Tibial nerve (tissue), 4 donors: ENCODE measurements around the gene HAL. TPM values are rescaled to one million over a fixed set of nuclear protein-coding genes. Genes with fewer than 3 reads are reported as not detected.

Experiments
- DNase-seq, 2 donors: peaks; one replicate each; pipeline ENCODE4 v3.0.0-alpha.2; 2019; ENCODE audit warnings: low spot score in 2 of 2
- H3K27ac ChIP-seq, 4 donors: fragments of 200-600 bp; sonication (generic) in 3 of 4; one replicate each; pipeline ENCODE4 v1.5.1; 2017 to 2019; ENCODE audit warnings: mild to moderate bottlenecking in 1 of 4
- H3K27me3 ChIP-seq, 2 donors: fragments of 200-600 bp; sonication (generic) in 1 of 2; one replicate each; pipeline versions ENCODE4 v1.5.1 to v1.6.0; 2017 to 2019
- H3K36me3 ChIP-seq, 3 donors: fragments of 200-600 bp; sonication (generic); one replicate each; pipeline ENCODE4 v1.5.1; 2018 to 2019
- H3K4me1 ChIP-seq, 4 donors: fragments of 200-600 bp; sonication (generic) in 3 of 4; one replicate each; pipeline ENCODE4 v1.5.1; 2017 to 2019
- H3K4me3 ChIP-seq, 4 donors: fragments of 200-600 bp; sonication (generic) in 3 of 4; one replicate each; pipeline ENCODE4 v1.5.1; 2017 to 2019; ENCODE audit warnings: mild to moderate bottlenecking in 1 of 4, moderate library complexity in 1 of 4
- H3K9me3 ChIP-seq, 4 donors: fragments of 200-600 bp; sonication (generic) in 3 of 4; one replicate each; pipeline ENCODE4 v1.5.1; 2017 to 2019
- EP300 ChIP-seq, 2 donors: sonication (generic); formaldehyde crosslinking; IDR thresholded peaks; one replicate each; pipeline ENCODE4 v1.6.1; 2017; ENCODE audit warnings: antibody characterized with exemption in 2 of 2, mild to moderate bottlenecking in 1 of 2
- POLR2A ChIP-seq, 2 donors: fragments of 450-650 bp; IDR thresholded peaks; one replicate each; pipeline ENCODE4 v1.6.1; 2017; ENCODE audit warnings: antibody characterized with exemption in 2 of 2, mild to moderate bottlenecking in 2 of 2, moderate library complexity in 2 of 2
- WGBS, 2 donors: methylation state at CpG; one replicate each; pipeline ENCODE4 v1.1.5; 2018; 5-methylcytosine and 5-hydroxymethylcytosine counted together
- total RNA-seq, 4 donors: library from RNA; depleted of rRNA; stranded (reverse); fragments of >200 nt; gene quantifications; one replicate each; pipeline ENCODE4 v1.1.0, GENCODE V29; 2016
- TF ChIP-seq, protein P1 (sequence below), 5 experiments: fragments of 200-600 bp in 3 of 5; fragments of 450-650 bp in 2 of 5; sonication (generic) in 3 of 5; IDR thresholded peaks; one replicate each; pipeline ENCODE4 v1.5.1; 2016 to 2019; ENCODE audit warnings: antibody characterized with exemption in 5 of 5, mild to moderate bottlenecking in 3 of 5, moderate library complexity in 2 of 5

Gene HAL
- total RNA-seq, 4 donors from 2014 or later, result 0.20 to 1.5 (median 0.32) TPM

DNA sequence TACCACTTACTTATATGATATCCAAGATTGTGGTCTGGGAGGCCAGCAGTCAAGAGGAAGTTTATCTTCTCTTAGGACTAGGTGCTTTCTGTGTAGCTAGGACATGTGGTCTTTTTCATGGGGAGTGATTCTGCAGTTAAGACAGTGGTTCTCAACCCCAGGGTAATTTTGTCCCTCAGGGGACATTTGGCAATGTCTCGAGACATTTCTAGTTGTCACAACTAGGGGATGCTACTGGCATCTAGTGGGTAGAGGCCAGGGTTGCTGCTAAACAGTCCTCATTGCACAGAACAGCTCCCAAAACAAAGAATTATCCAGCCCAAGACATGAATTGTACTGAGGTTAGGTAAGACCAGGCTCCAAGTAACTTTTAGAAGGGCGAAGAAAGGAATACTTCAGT is 33.0 kb downstream of the HAL start:
- H3K36me3 ChIP-seq, result no peaks in the 10 kb centered on the region
- WGBS, 2 donors, result 69 to 84% methylated on average over 2 of the region's 2 CpGs

GRCh38 chr12:95962222-95962621 is 33.9 kb downstream of the HAL start:
- H3K27ac ChIP-seq, result no peak overlapping the region

More for the DNA sequence above, 33.0 kb downstream of the HAL start:
- TF ChIP-seq EP300 (IDR thresholded peaks at IDR 0.05), result no peak
- TF ChIP-seq POLR2A (IDR thresholded peaks at IDR 0.05), result no peak
- TF ChIP-seq, protein P1, sequence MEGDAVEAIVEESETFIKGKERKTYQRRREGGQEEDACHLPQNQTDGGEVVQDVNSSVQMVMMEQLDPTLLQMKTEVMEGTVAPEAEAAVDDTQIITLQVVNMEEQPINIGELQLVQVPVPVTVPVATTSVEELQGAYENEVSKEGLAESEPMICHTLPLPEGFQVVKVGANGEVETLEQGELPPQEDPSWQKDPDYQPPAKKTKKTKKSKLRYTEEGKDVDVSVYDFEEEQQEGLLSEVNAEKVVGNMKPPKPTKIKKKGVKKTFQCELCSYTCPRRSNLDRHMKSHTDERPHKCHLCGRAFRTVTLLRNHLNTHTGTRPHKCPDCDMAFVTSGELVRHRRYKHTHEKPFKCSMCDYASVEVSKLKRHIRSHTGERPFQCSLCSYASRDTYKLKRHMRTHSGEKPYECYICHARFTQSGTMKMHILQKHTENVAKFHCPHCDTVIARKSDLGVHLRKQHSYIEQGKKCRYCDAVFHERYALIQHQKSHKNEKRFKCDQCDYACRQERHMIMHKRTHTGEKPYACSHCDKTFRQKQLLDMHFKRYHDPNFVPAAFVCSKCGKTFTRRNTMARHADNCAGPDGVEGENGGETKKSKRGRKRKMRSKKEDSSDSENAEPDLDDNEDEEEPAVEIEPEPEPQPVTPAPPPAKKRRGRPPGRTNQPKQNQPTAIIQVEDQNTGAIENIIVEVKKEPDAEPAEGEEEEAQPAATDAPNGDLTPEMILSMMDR (IDR thresholded peaks at IDR 0.05), result no peak
- Histone ChIP-seq H3K4me3 (no peak overlapping the region), H3K27ac (no peak overlapping the region), H3K9me3 (no peaks in the 10 kb centered on the region), H3K4me1 (no peaks in the 10 kb centered on the region), H3K27me3 (no peaks in the 10 kb centered on the region)
- no peak for DNase-seq

DNA sequence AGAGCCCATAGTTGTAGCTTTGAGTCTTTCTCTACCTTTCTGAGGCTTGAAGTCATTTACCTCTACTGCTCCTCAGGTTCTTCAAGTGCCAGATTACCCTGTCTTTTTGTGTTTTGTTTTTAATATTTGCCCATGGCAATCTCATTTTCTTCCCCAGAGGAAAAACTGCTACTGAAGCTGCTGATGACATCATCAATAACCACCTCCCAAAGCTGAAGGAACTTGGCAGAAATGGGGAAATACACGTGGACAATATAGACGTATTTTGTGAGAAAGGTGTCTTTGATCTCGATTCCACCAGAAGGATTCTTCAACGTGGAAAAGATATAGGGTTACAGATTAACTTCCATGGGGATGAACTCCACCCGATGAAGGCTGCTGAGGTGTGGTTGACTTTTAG is 35.9 kb downstream of the HAL start:
- no peak for TF ChIP-seq POLR2A (IDR thresholded peaks at IDR 0.05)
- TF ChIP-seq, protein P1 (IDR thresholded peaks at IDR 0.05), result no peak
- TF ChIP-seq EP300 (IDR thresholded peaks at IDR 0.05), result no peak
- Histone ChIP-seq H3K4me3 (no peak overlapping the region), H3K27ac (no peak overlapping the region), H3K36me3 (no peaks in the 10 kb centered on the region), H3K27me3 (no peaks in the 10 kb centered on the region), H3K9me3 (no peaks in the 10 kb centered on the region), H3K4me1 (no peaks in the 10 kb centered on the region)
- 66 to 78% methylated on average over 5 of the region's 5 CpGs for WGBS, 2 donors
- DNase-seq, result no peak

More at GRCh38 chr12:95962222-95962621, 33.9 kb downstream of the HAL start:
- TF ChIP-seq, protein P1 (IDR thresholded peaks at IDR 0.05), result no peak
- Histone ChIP-seq H3K9me3 (no peaks in the 10 kb centered on the region), H3K27me3 (no peaks in the 10 kb centered on the region), H3K4me1 (no peaks in the 10 kb centered on the region), H3K36me3 (no peaks in the 10 kb centered on the region), H3K4me3 (no peak overlapping the region)
- DNase-seq, result no peak
- 70 to 74% methylated on average over 7 of the region's 7 CpGs for WGBS, 2 donors

GRCh38 chr12:95959107-95959506 is 37.0 kb downstream of the HAL start:
- H3K27me3 ChIP-seq, result no peaks in the 10 kb centered on the region
- DNase-seq, result no peak
- H3K4me3 ChIP-seq, result no peak overlapping the region

GRCh38 chr12:95956557-95957145 is 39.5 kb downstream of the HAL start:
- no peak for DNase-seq
- H3K36me3 ChIP-seq, result no peaks in the 10 kb centered on the region
- TF ChIP-seq EP300 (IDR thresholded peaks at IDR 0.05), result no peak
- TF ChIP-seq POLR2A (IDR thresholded peaks at IDR 0.05), result no peak
- TF ChIP-seq, protein P1 (IDR thresholded peaks at IDR 0.05), result no peak
- no peak overlapping the region for H3K4me3 ChIP-seq
- H3K4me1 ChIP-seq, result no peaks in the 10 kb centered on the region
- H3K27me3 ChIP-seq, result no peaks in the 10 kb centered on the region
- no peaks in the 10 kb centered on the region for H3K9me3 ChIP-seq
- no peak overlapping the region for H3K27ac ChIP-seq
- WGBS, 2 donors, result 62 to 75% methylated on average over 25 to 27 of the region's 27 CpGs

More at GRCh38 chr12:95959107-95959506, 37.0 kb downstream of the HAL start:
- TF ChIP-seq EP300 (IDR thresholded peaks at IDR 0.05) (no peak), POLR2A (IDR thresholded peaks at IDR 0.05) (no peak)
- TF ChIP-seq, protein P1 (IDR thresholded peaks at IDR 0.05), result no peak
- H3K36me3 ChIP-seq, result no peaks in the 10 kb centered on the region
- WGBS, 2 donors, result 23 to 52% methylated on average over 1 of the region's 1 CpG
- no peaks in the 10 kb centered on the region for H3K4me1 ChIP-seq
- no peaks in the 10 kb centered on the region for H3K9me3 ChIP-seq
- H3K27ac ChIP-seq, result no peak overlapping the region
